ENCODE data around the gene FZR1. TPM values are rescaled to one million over a fixed set of nuclear protein-coding genes. Genes with fewer than 3 reads are reported as not detected.

FZR1 gene
- total RNA-seq, 2 experiments from 2014 or later: 39.9 to 40.9 TPM

- ATAC-seq (no peak), DNase-seq (no peak)
- ChIA-PET CTCF (interaction anchor here (0.9 kb wide), 1 partner anchor 160 kb away, joined by 3 read pairs; no protein-coding TSS in a partner anchor), POLR2A (interaction anchor here (0.7 kb wide), 1 partner anchor 30 kb away, joined by 3 read pairs; no protein-coding TSS in a partner anchor)
- Mint-ChIP-seq H3K4me3 (no peak overlapping the region), H3K36me3 (ENCODE audit: low read depth) (peaks cover 7% of the 10 kb centered on the region), H3K9me3 (peaks cover 6% of the 10 kb centered on the region), H3K27me3 (no peaks in the 10 kb centered on the region), H3K4me1 (ENCODE audit: low read depth) (no peaks in the 10 kb centered on the region), H3K27ac (no peak overlapping the region)
- intact Hi-C loops (cut with micrococcal nuclease): no loop called here
- TF ChIP-seq, protein P1, sequence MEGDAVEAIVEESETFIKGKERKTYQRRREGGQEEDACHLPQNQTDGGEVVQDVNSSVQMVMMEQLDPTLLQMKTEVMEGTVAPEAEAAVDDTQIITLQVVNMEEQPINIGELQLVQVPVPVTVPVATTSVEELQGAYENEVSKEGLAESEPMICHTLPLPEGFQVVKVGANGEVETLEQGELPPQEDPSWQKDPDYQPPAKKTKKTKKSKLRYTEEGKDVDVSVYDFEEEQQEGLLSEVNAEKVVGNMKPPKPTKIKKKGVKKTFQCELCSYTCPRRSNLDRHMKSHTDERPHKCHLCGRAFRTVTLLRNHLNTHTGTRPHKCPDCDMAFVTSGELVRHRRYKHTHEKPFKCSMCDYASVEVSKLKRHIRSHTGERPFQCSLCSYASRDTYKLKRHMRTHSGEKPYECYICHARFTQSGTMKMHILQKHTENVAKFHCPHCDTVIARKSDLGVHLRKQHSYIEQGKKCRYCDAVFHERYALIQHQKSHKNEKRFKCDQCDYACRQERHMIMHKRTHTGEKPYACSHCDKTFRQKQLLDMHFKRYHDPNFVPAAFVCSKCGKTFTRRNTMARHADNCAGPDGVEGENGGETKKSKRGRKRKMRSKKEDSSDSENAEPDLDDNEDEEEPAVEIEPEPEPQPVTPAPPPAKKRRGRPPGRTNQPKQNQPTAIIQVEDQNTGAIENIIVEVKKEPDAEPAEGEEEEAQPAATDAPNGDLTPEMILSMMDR (IDR thresholded peaks at IDR 0.05): no peak
Observed at GRCh38 chr19:3464587-3465235, 41.4 kb upstream of the FZR1 start.

GRCh38 chr19:3465552-3465951 lies 40.6 kb upstream of the FZR1 start:
- ChIA-PET CTCF (no interaction called here), POLR2A (no interaction called here)
- H3K36me3 Mint-ChIP-seq (ENCODE audit: low read depth): peaks cover 6% of the 10 kb centered on the region
- no peak overlapping the region for H3K27ac Mint-ChIP-seq
- no peaks in the 10 kb centered on the region for H3K27me3 Mint-ChIP-seq
- intact Hi-C loops (cut with micrococcal nuclease): no loop called here
- no peak for DNase-seq
- no peak overlapping the region for H3K4me3 Mint-ChIP-seq
- ATAC-seq: no peak
- TF ChIP-seq, protein P1 (IDR thresholded peaks at IDR 0.05): no peak
- H3K4me1 Mint-ChIP-seq (ENCODE audit: low read depth): no peaks in the 10 kb centered on the region
- peaks cover 6% of the 10 kb centered on the region for H3K9me3 Mint-ChIP-seq

GRCh38 chr19:3466635-3467034 lies 39.5 kb upstream of the FZR1 start:
- CTCF ChIA-PET: no interaction called here
- no peaks in the 10 kb centered on the region for H3K4me1 Mint-ChIP-seq (ENCODE audit: low read depth)
- POLR2A ChIA-PET: no interaction called here
- TF ChIP-seq, protein P1 (IDR thresholded peaks at IDR 0.05): no peak
- no peaks in the 10 kb centered on the region for H3K27me3 Mint-ChIP-seq
- intact Hi-C loops (cut with micrococcal nuclease): no loop called here
- H3K9me3 Mint-ChIP-seq: peaks cover 6% of the 10 kb centered on the region
- no peak for DNase-seq
- ATAC-seq: no peak
- no peak overlapping the region for H3K4me3 Mint-ChIP-seq
- H3K27ac Mint-ChIP-seq: no peak overlapping the region
- peaks cover 6% of the 10 kb centered on the region for H3K36me3 Mint-ChIP-seq (ENCODE audit: low read depth)

DNA sequence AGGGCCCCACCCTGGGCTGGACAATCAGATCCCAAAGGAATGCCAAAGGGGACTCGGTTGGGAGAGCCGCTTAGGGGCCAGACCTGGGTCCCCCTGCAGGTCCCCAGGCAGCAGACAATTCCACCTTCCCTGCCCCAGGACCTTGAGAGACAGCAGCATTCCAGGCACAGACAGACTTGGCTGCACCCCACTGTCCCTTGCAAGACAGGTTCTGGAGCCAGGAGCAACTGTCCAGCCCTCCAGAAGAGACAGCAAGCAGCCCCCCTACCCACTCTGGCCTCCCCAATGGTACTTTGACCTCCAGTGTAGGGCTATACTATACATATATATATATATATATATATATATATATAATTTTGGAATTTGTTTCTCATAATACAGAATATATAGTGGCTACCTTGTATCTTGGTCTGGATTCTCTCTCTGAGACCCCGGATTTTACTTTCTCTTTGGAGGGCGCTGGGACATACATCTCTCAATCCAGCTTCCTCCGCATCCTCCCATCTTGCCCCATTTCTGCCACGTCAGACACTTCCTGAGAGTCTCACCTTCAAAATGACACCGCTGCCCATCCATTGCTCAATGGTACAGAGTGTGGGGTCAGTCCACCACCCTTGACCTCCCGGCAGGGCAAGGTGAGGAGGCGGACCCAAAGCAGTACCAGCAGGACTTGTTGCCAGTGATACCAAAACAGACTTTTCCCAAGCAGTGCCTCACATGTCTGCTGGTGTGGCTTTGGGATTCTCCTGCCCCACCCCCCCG lies 38.5 kb upstream of the FZR1 start:
- no peaks in the 10 kb centered on the region for H3K4me1 Mint-ChIP-seq (ENCODE audit: low read depth)
- H3K27me3 Mint-ChIP-seq: no peaks in the 10 kb centered on the region
- H3K4me3 Mint-ChIP-seq: no peak overlapping the region
- TF ChIP-seq, protein P1 (IDR thresholded peaks at IDR 0.05): no peak
- H3K36me3 Mint-ChIP-seq (ENCODE audit: low read depth): peaks cover 6% of the 10 kb centered on the region
- intact Hi-C loops (cut with micrococcal nuclease): no loop called here
- DNase-seq (peak; percentile 37), ATAC-seq (no peak)
- ChIA-PET POLR2A (interaction anchor here (0.7 kb wide), 1 partner anchor 29 kb away, joined by 3 read pairs; no protein-coding TSS in a partner anchor), CTCF (no interaction called here)
- peaks cover 6% of the 10 kb centered on the region for H3K9me3 Mint-ChIP-seq
- no peak overlapping the region for H3K27ac Mint-ChIP-seq

DNA sequence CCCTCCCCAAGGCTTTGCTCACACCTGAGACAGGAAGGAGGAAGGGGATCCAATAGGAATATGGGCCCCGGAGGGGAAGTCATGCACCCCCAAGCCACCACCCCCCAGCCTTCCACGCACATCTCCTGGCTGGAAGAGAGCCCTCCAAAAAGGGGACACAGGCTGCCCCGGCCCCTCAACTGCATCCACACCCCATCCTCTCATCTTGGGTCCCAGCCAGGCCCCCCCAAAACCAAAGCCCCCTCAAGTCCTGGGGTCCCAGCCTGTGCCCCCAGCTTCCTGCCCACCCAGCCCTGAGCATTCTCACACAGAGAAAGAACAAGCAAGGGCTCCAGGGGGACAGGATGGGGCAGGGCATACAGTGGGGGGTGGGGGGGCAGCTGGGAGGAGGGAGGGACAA lies 37.9 kb upstream of the FZR1 start:
- Mint-ChIP-seq H3K4me3 (no peak overlapping the region), H3K4me1 (ENCODE audit: low read depth) (no peaks in the 10 kb centered on the region), H3K36me3 (ENCODE audit: low read depth) (peaks cover 4% of the 10 kb centered on the region), H3K27ac (no peak overlapping the region), H3K27me3 (no peaks in the 10 kb centered on the region), H3K9me3 (peaks cover 6% of the 10 kb centered on the region)
- DNase-seq (no peak), ATAC-seq (no peak)
- intact Hi-C loops (cut with micrococcal nuclease): no loop called here
- TF ChIP-seq, protein P1 (IDR thresholded peaks at IDR 0.05): no peak
- ChIA-PET POLR2A (interaction anchor here (0.6 to 0.7 kb wide), 2 partner anchors 28 to 140 kb away, joined by 3 read pairs; no protein-coding TSS in a partner anchor), CTCF (no interaction called here)
